Measurements from ENCODE around the gene OR10H3.
"Not testable (repeated sequence)": the region's sequence is repeated elsewhere in the genome, so short reads cannot be mapped to it uniquely, and the experiment has no call there.

The OR10H3 gene

GRCh38 chr19:15779756-15780476 is 42.1 kb downstream of the OR10H3 start:
- DNase-seq, result peak; percentile 11

- DNase-seq, result no peak
These were observed 43.0 kb downstream of the OR10H3 start for GRCh38 chr19:15780610-15781418.

- DNase-seq, result no peak
These were observed 43.9 kb downstream of the OR10H3 start for GRCh38 chr19:15781661-15782060.

GRCh38 chr19:15782211-15782610 is 44.4 kb downstream of the OR10H3 start:
- no peak for DNase-seq

GRCh38 chr19:15782896-15783295 is 45.1 kb downstream of the OR10H3 start:
- DNase-seq, result not testable (repeated sequence)

GRCh38 chr19:15787611-15788155 is 49.9 kb downstream of the OR10H3 start, which contains the start of gene OR10H5:
Gene OR10H5 (plus strand): TSS chr19:15787661. CDS start chr19:15794049, 6,388 bp downstream.
- DNase-seq, result no peak

- no peak for DNase-seq
These were observed 50.9 kb downstream of the OR10H3 start for GRCh38 chr19:15788594-15789270.

- DNase-seq, result no peak
These were observed 52.3 kb downstream of the OR10H3 start for GRCh38 chr19:15790096-15790495.
